ENCODE data around the gene DLX2. TPM values are rescaled to one million over a fixed set of nuclear protein-coding genes. Genes with fewer than 3 reads are reported as not detected.

Gene DLX2
- total RNA-seq, 3 donors from 2014 or later: 0.35 TPM; not detected in 2

GRCh38 chr2:172100935-172101820 is 1.5 kb downstream of the DLX2 start:
- Histone ChIP-seq H3K4me1 (ENCODE audit: low read depth) (peaks cover 55% of the 10 kb centered on the region), H3K4me3 (no peak overlapping the region), H3K36me3 (ENCODE audit: low read depth) (no peaks in the 10 kb centered on the region), H3K9me3 (no peaks in the 10 kb centered on the region)
- ATAC-seq (no peak), DNase-seq (peak in 1 of 3 donors; percentile 28)
- no peak for TF ChIP-seq CTCF (IDR thresholded peaks at IDR 0.05)
- intact Hi-C loops (cut with DNase I, micrococcal nuclease): no loop called here

- Histone ChIP-seq H3K4me1 (ENCODE audit: low read depth) (peaks cover 59% of the 10 kb centered on the region), H3K36me3 (ENCODE audit: low read depth) (no peaks in the 10 kb centered on the region), H3K4me3 (no peak overlapping the region), H3K9me3 (no peaks in the 10 kb centered on the region)
- DNase-seq (peak in 1 of 3 donors; percentile 26), ATAC-seq (no peak)
- no peak for TF ChIP-seq CTCF (IDR thresholded peaks at IDR 0.05)
- intact Hi-C loops (cut with DNase I, micrococcal nuclease): no loop called here
Measured at GRCh38 chr2:172100080-172100934, 2.4 kb downstream of the DLX2 start.

GRCh38 chr2:172099472-172100079 is 3.1 kb downstream of the DLX2 start:
- intact Hi-C loops (cut with DNase I, micrococcal nuclease): no loop called here
- no peak for ATAC-seq
- no peak overlapping the region for H3K4me3 ChIP-seq
- TF ChIP-seq CTCF (IDR thresholded peaks at IDR 0.05): no peak
- H3K4me1 ChIP-seq (ENCODE audit: low read depth): peaks cover 66% of the 10 kb centered on the region
- H3K9me3 ChIP-seq: no peaks in the 10 kb centered on the region
- DNase-seq: no peak
- H3K36me3 ChIP-seq (ENCODE audit: low read depth): no peaks in the 10 kb centered on the region

GRCh38 chr2:172098650-172099471 is 3.8 kb downstream of the DLX2 start:
- Histone ChIP-seq H3K4me3 (no peak overlapping the region), H3K4me1 (ENCODE audit: low read depth) (peaks cover 68% of the 10 kb centered on the region), H3K36me3 (ENCODE audit: low read depth) (no peaks in the 10 kb centered on the region), H3K9me3 (no peaks in the 10 kb centered on the region)
- no peak for TF ChIP-seq CTCF (IDR thresholded peaks at IDR 0.05)
- DNase-seq (peak in 2 of 3 donors; percentile 54 to 55), ATAC-seq (peak; percentile 20)
- intact Hi-C loops (cut with DNase I, micrococcal nuclease): no loop called here

- no peak for ATAC-seq
- TF ChIP-seq CTCF (IDR thresholded peaks at IDR 0.05): no peak
- intact Hi-C loops (cut with DNase I, micrococcal nuclease): no loop called here
- no peaks in the 10 kb centered on the region for H3K36me3 ChIP-seq (ENCODE audit: low read depth)
- H3K9me3 ChIP-seq: no peaks in the 10 kb centered on the region
- H3K4me1 ChIP-seq (ENCODE audit: low read depth): peaks cover 66% of the 10 kb centered on the region
- DNase-seq: no peak
- H3K4me3 ChIP-seq: no peak overlapping the region
Measured at GRCh38 chr2:172098287-172098649, 4.4 kb downstream of the DLX2 start.

All from mucosa of descending colon (tissue), 3 donors.